HCT116 (cell line): Measurements from ENCODE around the gene CPT2. TPM values are rescaled to one million over a fixed set of nuclear protein-coding genes. Genes with fewer than 3 reads are reported as not detected.

ENCODE experiments used
- ATAC-seq: fragments of 200-7000 bp; cut with Tn5 transposase; 2 replicates; pipeline ENCODE4 v1.9.1; 2020; ENCODE audit warnings: mild to moderate bottlenecking, moderate library complexity
- BruUV-seq: library from RNA; stranded (reverse); fragments of 400-500 nt; replicated peaks from 2 replicates; lab custom pipeline; 2021; lab: Mats Ljungman, UMichigan
- CTCF ChIA-PET: fragments of 300-600 bp; sonication (Branson Sonifier 250); formaldehyde crosslinking; loops from one replicate; lab custom pipeline; 2021; ENCODE audit warnings: antibody characterized with exemption; lab: Charles Lee
- POLR2A ChIA-PET: fragments of 300-600, 350-600 bp; sonication (Branson Sonifier 250); formaldehyde crosslinking; loops from one replicate; lab custom pipeline; 2021; ENCODE audit warnings: antibody characterized with exemption; lab: Charles Lee
- RAD21 ChIA-PET, 2 experiments: fragments of 300-600 bp; sonication (Branson Sonifier 250); formaldehyde crosslinking; loops; one replicate each; lab custom pipeline; 2023; ENCODE audit warnings: low total read pairs in 2 of 2; ENCODE audit not compliant: uncharacterized antibody in 2 of 2, unreplicated experiment in 2 of 2, low non-redundant PET in 1 of 2; lab: Charles Lee
- DNase-seq: peaks from one replicate; pipeline ENCODE4 v3.0.0-alpha.2; 2010; ENCODE audit warnings: low read depth, low spot score
- H2AFZ ChIP-seq: fragments of 200-600 bp; shearing (Covaris generic), sonication (generic); 2 replicates; pipeline ENCODE4 v1.6.1; 2017; ENCODE audit warnings: low read depth, mixed run types, mixed read lengths, antibody characterized with exemption, low read length; ENCODE audit not compliant: poor library complexity, severe bottlenecking
- H3K27ac ChIP-seq: 2 replicates; pipeline ENCODE4 v1.5.1; 2012; ENCODE audit warnings: low read depth, low read length
- H3K27me3 ChIP-seq: fragments of 200-600 bp; sonication (generic); 2 replicates; pipeline ENCODE4 v1.6.1; 2016; ENCODE audit warnings: mixed run types, low read length, mixed read lengths; ENCODE audit not compliant: insufficient read depth
- H3K36me3 ChIP-seq, 2 experiments: fragments of 200-500 bp in 1 of 2; fragments of 200-600 bp in 1 of 2; sonication (Bioruptor generic) in 1 of 2; sonication (generic) in 1 of 2; 2 replicates each; pipeline versions ENCODE4 v1.5.1 to v1.6.1; 2014 to 2016; ENCODE audit warnings: low read length in 2 of 2, inconsistent platforms in 1 of 2, mixed read lengths in 1 of 2, mixed run types in 1 of 2; ENCODE audit not compliant: insufficient read depth in 2 of 2, control insufficient read depth in 1 of 2
- H3K4me1 ChIP-seq, 2 experiments: fragments of 200-600 bp in 1 of 2; sonication (generic) in 1 of 2; 2 replicates each; pipeline versions ENCODE4 v1.5.1 to v1.6.1; 2012 to 2017; ENCODE audit warnings: low read length in 2 of 2, inconsistent platforms in 1 of 2, mild to moderate bottlenecking in 1 of 2, mixed read lengths in 1 of 2, mixed run types in 1 of 2, moderate library complexity in 1 of 2; ENCODE audit not compliant: insufficient read depth in 2 of 2, control insufficient read depth in 1 of 2
- H3K4me2 ChIP-seq: fragments of 200-600 bp; sonication (generic); 2 replicates; pipeline ENCODE4 v1.6.1; 2017; ENCODE audit warnings: mixed run types, low read length, mixed read lengths
- H3K4me3 ChIP-seq, 2 experiments: fragments of 200-600 bp in 1 of 2; sonication (generic) in 1 of 2; replicated peaks in 1 of 2; 2 replicates each; pipeline ENCODE4 v1.5.1; 2011 to 2016; ENCODE audit warnings: low read length in 2 of 2, control low read depth in 1 of 2, low read depth in 1 of 2, mild to moderate bottlenecking in 1 of 2, mixed read lengths in 1 of 2, mixed run types in 1 of 2
- H3K79me2 ChIP-seq: fragments of 200-600 bp; sonication (generic); 2 replicates; pipeline ENCODE4 v1.6.1; 2017; ENCODE audit warnings: mild to moderate bottlenecking, mixed run types, low read length, moderate library complexity, mixed read lengths; ENCODE audit not compliant: insufficient read depth
- H3K9ac ChIP-seq: fragments of 200-600 bp; sonication (generic); 2 replicates; pipeline ENCODE4 v1.6.1; 2016; ENCODE audit warnings: low read length, mixed read lengths
- H3K9me2 ChIP-seq: fragments of 200-600 bp; sonication (generic), shearing (Covaris generic); 2 replicates; pipeline ENCODE4 v1.6.1; 2017; ENCODE audit warnings: mixed run types, mild to moderate bottlenecking, moderate library complexity; ENCODE audit not compliant: insufficient read depth
- H3K9me3 ChIP-seq, 2 experiments: fragments of 200-500 bp in 1 of 2; fragments of 200-600 bp in 1 of 2; sonication (Bioruptor generic) in 1 of 2; sonication (generic) in 1 of 2; 2 replicates each; pipeline ENCODE4 v1.6.1; 2014 to 2017; ENCODE audit warnings: low read length in 2 of 2, mixed read lengths in 2 of 2, inconsistent platforms in 1 of 2, low read depth in 1 of 2, mild to moderate bottlenecking in 1 of 2, mixed run types in 1 of 2, moderate library complexity in 1 of 2; ENCODE audit not compliant: control insufficient read depth in 1 of 2, insufficient read depth in 1 of 2
- H4K20me1 ChIP-seq: fragments of 200-600 bp; sonication (generic), shearing (Covaris generic); 2 replicates; pipeline ENCODE4 v1.6.1; 2017; ENCODE audit warnings: mixed run types, mild to moderate bottlenecking, moderate library complexity; ENCODE audit not compliant: insufficient read depth
- CBX3 ChIP-seq: IDR thresholded peaks from 2 replicates; pipeline ENCODE4 v1.6.1; 2012; ENCODE audit warnings: low read depth
- EGR1 ChIP-seq: IDR thresholded peaks from 2 replicates; pipeline ENCODE4 v1.6.1; 2012; ENCODE audit warnings: low read depth
- ELF1 ChIP-seq: IDR thresholded peaks from 2 replicates; pipeline ENCODE4 v1.6.1; 2012; ENCODE audit warnings: low read depth, borderline replicate concordance
- EZH2 ChIP-seq: fragments of 200-600 bp; sonication (generic); IDR thresholded peaks from 2 replicates; pipeline ENCODE4 v1.6.1; 2017; ENCODE audit warnings: antibody characterized with exemption, mixed run types
- FOSL1 ChIP-seq: IDR thresholded peaks from 2 replicates; pipeline ENCODE4 v1.6.1; 2012; ENCODE audit warnings: low read depth
- JUND ChIP-seq: IDR thresholded peaks from 2 replicates; pipeline ENCODE4 v1.6.1; 2012
- POLR2A ChIP-seq: IDR thresholded peaks from 2 replicates; pipeline ENCODE4 v1.7.0; 2011; ENCODE audit warnings: borderline replicate concordance; ENCODE audit not compliant: insufficient read depth, insufficient read length; ENCODE audit errors: extremely low read depth
- SRF ChIP-seq: IDR thresholded peaks from 2 replicates; pipeline ENCODE4 v1.6.1; 2012; ENCODE audit warnings: low read depth
- ZFX ChIP-seq: fragments of 450-650 bp; IDR thresholded peaks from 2 replicates; pipeline ENCODE4 v1.6.1; 2017
- intact Hi-C: fragments of 100-400 bp; cut with micrococcal nuclease; formaldehyde crosslinking; loops from 2 replicates; pipeline ENCODE4 v1.10.0; 2022
- total RNA-seq: library from RNA; stranded (reverse); gene quantifications from one replicate; pipeline ENCODE4 v1.2.1, GENCODE V29; 2021; ENCODE audit not compliant: unreplicated experiment
- TF ChIP-seq, protein P1 (sequence below): IDR thresholded peaks from 2 replicates; pipeline ENCODE4 v1.6.1; 2011; ENCODE audit warnings: mild to moderate bottlenecking, low read length, moderate library complexity; ENCODE audit not compliant: insufficient replicate concordance; ENCODE audit errors: extremely low read depth
- TF ChIP-seq, protein P2 (sequence below): IDR thresholded peaks from 2 replicates; pipeline ENCODE4 v1.6.1; 2012

CPT2 gene
- total RNA-seq, 1 experiment from 2014 or later: 18.1 TPM

DNA sequence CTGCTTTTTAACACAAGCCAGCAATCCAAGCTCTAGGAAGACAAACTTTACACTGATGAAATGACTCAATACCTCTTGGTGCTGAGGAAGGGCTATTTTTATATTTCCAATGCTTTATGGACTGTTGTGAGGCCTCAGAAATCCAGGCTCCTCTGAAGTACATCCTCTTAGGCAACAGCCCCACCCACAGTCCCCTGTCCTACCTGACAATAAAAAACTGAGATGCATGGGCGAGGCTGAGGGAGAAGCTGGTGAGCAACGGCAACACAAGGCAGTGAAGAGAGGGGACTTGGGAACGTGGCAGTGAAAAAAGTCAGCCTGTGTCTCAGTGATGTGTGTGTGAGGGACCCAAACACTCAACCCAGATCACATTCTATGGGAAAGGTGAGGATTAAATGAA, 10.1 kb upstream of the CPT2 start:
- no peak overlapping the region for H3K27ac ChIP-seq
- no peak overlapping the region for H2AFZ ChIP-seq
- H3K27me3 ChIP-seq: no peaks in the 10 kb centered on the region
- no peak overlapping the region for H3K4me2 ChIP-seq
- CTCF ChIA-PET: interaction anchor here (0.8 kb wide), 1 partner anchor 207 kb away, joined by 4 read pairs; no protein-coding TSS in a partner anchor
- RAD21 ChIA-PET: no interaction called here
- intact Hi-C loops: loop anchor here (10.0 kb wide), 1 partner anchor 172 kb away; no protein-coding TSS in a partner anchor
- DNase-seq: no peak
- no peaks in the 10 kb centered on the region for H3K36me3 ChIP-seq
- TF ChIP-seq ZFX: no peak
- TF ChIP-seq EZH2: no peak
- TF ChIP-seq JUND: no peak
- TF ChIP-seq SRF: no peak
- TF ChIP-seq, protein P1, sequence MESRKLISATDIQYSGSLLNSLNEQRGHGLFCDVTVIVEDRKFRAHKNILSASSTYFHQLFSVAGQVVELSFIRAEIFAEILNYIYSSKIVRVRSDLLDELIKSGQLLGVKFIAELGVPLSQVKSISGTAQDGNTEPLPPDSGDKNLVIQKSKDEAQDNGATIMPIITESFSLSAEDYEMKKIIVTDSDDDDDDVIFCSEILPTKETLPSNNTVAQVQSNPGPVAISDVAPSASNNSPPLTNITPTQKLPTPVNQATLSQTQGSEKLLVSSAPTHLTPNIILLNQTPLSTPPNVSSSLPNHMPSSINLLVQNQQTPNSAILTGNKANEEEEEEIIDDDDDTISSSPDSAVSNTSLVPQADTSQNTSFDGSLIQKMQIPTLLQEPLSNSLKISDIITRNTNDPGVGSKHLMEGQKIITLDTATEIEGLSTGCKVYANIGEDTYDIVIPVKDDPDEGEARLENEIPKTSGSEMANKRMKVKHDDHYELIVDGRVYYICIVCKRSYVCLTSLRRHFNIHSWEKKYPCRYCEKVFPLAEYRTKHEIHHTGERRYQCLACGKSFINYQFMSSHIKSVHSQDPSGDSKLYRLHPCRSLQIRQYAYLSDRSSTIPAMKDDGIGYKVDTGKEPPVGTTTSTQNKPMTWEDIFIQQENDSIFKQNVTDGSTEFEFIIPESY: no peak
- no peak for TF ChIP-seq EGR1
- TF ChIP-seq POLR2A: no peak
- no peaks in the 10 kb centered on the region for H4K20me1 ChIP-seq
- no peak overlapping the region for H3K4me3 ChIP-seq
- no peak overlapping the region for H3K9ac ChIP-seq
- no TSS peak for BruUV-seq
- H3K9me2 ChIP-seq: no peaks in the 10 kb centered on the region
- POLR2A ChIA-PET: no interaction called here
- H3K4me1 ChIP-seq: peaks cover 0 to 13% of the 10 kb centered on the region in 2 experiments; a peak in 2 of 4 replicates
- ATAC-seq: no peak
- H3K79me2 ChIP-seq: no peaks in the 10 kb centered on the region
- H3K9me3 ChIP-seq: no peaks in the 10 kb centered on the region

DNA sequence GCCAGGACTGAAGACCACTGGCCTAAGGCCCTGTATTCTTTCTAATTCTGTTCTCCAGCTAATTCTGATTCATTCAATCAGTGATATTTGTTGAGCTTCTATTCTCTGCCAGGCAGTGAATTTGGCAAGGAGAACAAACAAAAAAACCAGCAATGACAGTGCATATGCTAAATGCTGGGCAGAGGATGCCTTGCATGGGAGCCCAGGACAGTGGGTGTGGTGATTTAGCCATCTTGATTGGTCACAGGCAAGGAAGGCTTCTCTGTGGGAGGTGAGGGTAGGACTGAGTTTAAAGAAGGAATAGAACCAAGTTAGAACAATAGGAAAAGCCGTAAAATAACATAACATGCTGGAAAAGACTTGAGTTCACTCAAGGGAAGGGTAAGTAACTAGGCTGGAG, 9.2 kb upstream of the CPT2 start:
- Histone ChIP-seq H3K27ac (no peak overlapping the region), H3K36me3 (no peaks in the 10 kb centered on the region), H3K4me1 (peaks cover 0 to 6% of the 10 kb centered on the region in 2 experiments; a peak in 2 of 4 replicates), H3K9ac (no peak overlapping the region), H3K4me3 (no peak overlapping the region), H4K20me1 (no peaks in the 10 kb centered on the region), H3K79me2 (no peaks in the 10 kb centered on the region), H3K27me3 (no peaks in the 10 kb centered on the region), H2AFZ (no peak overlapping the region), H3K9me2 (no peaks in the 10 kb centered on the region), H3K9me3 (no peaks in the 10 kb centered on the region), H3K4me2 (no peak overlapping the region)
- CTCF ChIA-PET: interaction anchor here (0.9 kb wide), 1 partner anchor 14 kb away, joined by 3 read pairs; no protein-coding TSS in a partner anchor
- intact Hi-C loops: loop anchor here (10.0 kb wide), 1 partner anchor 173 kb away; no protein-coding TSS in a partner anchor
- no peak for DNase-seq
- no TSS peak for BruUV-seq
- RAD21 ChIA-PET: no interaction called here
- no peak for ATAC-seq
- POLR2A ChIA-PET: no interaction called here
- TF ChIP-seq ELF1: no peak
- no peak for TF ChIP-seq FOSL1
- no peak for TF ChIP-seq CBX3
- TF ChIP-seq, protein P2, sequence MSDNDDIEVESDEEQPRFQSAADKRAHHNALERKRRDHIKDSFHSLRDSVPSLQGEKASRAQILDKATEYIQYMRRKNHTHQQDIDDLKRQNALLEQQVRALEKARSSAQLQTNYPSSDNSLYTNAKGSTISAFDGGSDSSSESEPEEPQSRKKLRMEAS: no peak
